ENCODE data around the gene MATR3.

GRCh38 chr5:139314276-139314675 is 20.7 kb downstream of the MATR3 start:
- no peak for TF ChIP-seq CTCF (IDR thresholded peaks at IDR 0.05 in 4 of 5, conservative IDR thresholded peaks at IDR 0.05 in 1 of 5)
- TF ChIP-seq POLR2A (IDR thresholded peaks at IDR 0.05): no peak
